B cell (primary cell): ENCODE data around the gene C2orf74.

ENCODE experiments used
- CTCF ChIP-seq: fragments of 200-600 bp; IDR thresholded peaks from one replicate; pipeline ENCODE4 v1.8.0; 2022; ENCODE audit warnings: antibody characterized with exemption, mild to moderate bottlenecking
- EZH2 ChIP-seq: IDR thresholded peaks from 2 replicates; pipeline ENCODE4 v1.6.1; 2012; ENCODE audit warnings: borderline replicate concordance, low read depth, mild to moderate bottlenecking, moderate library complexity, low read length; ENCODE audit not compliant: insufficient read depth, poor library complexity, severe bottlenecking

- TF ChIP-seq CTCF (no peak), EZH2 (no peak)
These were observed 47.8 kb upstream of the C2orf74 start for GRCh38 chr2:61114147-61114546.
